PC-9 (cell line): ENCODE data around the gene CD55.

Experiments used
- CTCF ChIP-seq: fragments of 200-600 bp; sonication (generic); conservative IDR thresholded peaks from 2 replicates; pipeline ENCODE4 v1.6.1; 2017; ENCODE audit warnings: mixed run types, antibody characterized with exemption, mild to moderate bottlenecking, moderate library complexity
- EZH2 ChIP-seq: fragments of 200-600 bp; sonication (generic); IDR thresholded peaks from 2 replicates; pipeline ENCODE4 v1.8.0; 2017; ENCODE audit warnings: antibody characterized with exemption, low read depth

GRCh38 chr1:207361029-207361428 is 39.6 kb downstream of the CD55 start:
- TF ChIP-seq CTCF = no peak
- TF ChIP-seq EZH2 = no peak
